Natural killer cell (primary cell): Measurements from ENCODE around the gene CPNE9. TPM values are rescaled to one million over a fixed set of nuclear protein-coding genes. Genes with fewer than 3 reads are reported as not detected.

Experiments used
- ATAC-seq, 3 donors: fragments of 150-1000 bp in 2 of 3; fragments of 200-7000 bp in 1 of 3; cut with Tn5 transposase; 1 replicate in 1 of 3; 2 replicates in 2 of 3; pipeline ENCODE4 v1.10.0; 2021; ENCODE audit warnings: mild to moderate bottlenecking in 2 of 3, moderate library complexity in 2 of 3
- DNase-seq, 2 donors: peaks; one replicate each; pipeline versions ENCODE4 v3.0.0 to v3.0.0-alpha.2; 2013 to 2021; ENCODE audit warnings: mixed read lengths in 1 of 2
- H3K27ac ChIP-seq: one replicate; pipeline ENCODE4 v1.5.1; 2013; ENCODE audit warnings: mild to moderate bottlenecking, low read length
- H3K27me3 ChIP-seq: one replicate; pipeline ENCODE4 v1.6.1; 2013; ENCODE audit warnings: low read length; ENCODE audit not compliant: control insufficient read depth, insufficient read depth
- H3K36me3 ChIP-seq: one replicate; pipeline ENCODE4 v1.6.1; 2013; ENCODE audit warnings: low read length; ENCODE audit not compliant: control insufficient read depth, insufficient read depth
- H3K4me1 ChIP-seq: one replicate; pipeline ENCODE4 v1.6.1; 2013; ENCODE audit warnings: low read length; ENCODE audit not compliant: control insufficient read depth, insufficient read depth
- H3K4me3 ChIP-seq: one replicate; pipeline ENCODE4 v1.5.1; 2013; ENCODE audit warnings: low read length
- H3K9me3 ChIP-seq: one replicate; pipeline ENCODE4 v1.6.1; 2013; ENCODE audit warnings: low read length; ENCODE audit not compliant: control insufficient read depth, insufficient read depth
- H3K27ac Mint-ChIP-seq, 2 donors: one replicate each; pipeline ENCODE4 v1.8.0; 2022; ENCODE audit warnings: mild to moderate bottlenecking in 2 of 2, mixed read lengths in 2 of 2, moderate library complexity in 1 of 2
- H3K27me3 Mint-ChIP-seq, 2 donors: one replicate each; pipeline ENCODE4 v1.8.0; 2022; ENCODE audit warnings: low read depth in 2 of 2, mixed read lengths in 2 of 2
- H3K36me3 Mint-ChIP-seq: one replicate; pipeline ENCODE4 v1.8.0; 2022; ENCODE audit warnings: mixed read lengths
- H3K4me1 Mint-ChIP-seq, 2 donors: one replicate each; pipeline ENCODE4 v1.8.0; 2022; ENCODE audit warnings: mixed read lengths in 2 of 2
- H3K4me3 Mint-ChIP-seq: one replicate; pipeline ENCODE4 v1.8.0; 2022; ENCODE audit warnings: mild to moderate bottlenecking, moderate library complexity, mixed read lengths
- H3K9me3 Mint-ChIP-seq, 2 donors: one replicate each; pipeline ENCODE4 v1.8.0; 2022; ENCODE audit warnings: mixed read lengths in 2 of 2
- whole genome bisulfite sequencing: methylation state at CpG from one replicate; pipeline ENCODE4 v1.1.7; 2013; ENCODE audit warnings: missing lambda C conversion rate; ENCODE audit not compliant: insufficient coverage; 5-methylcytosine and 5-hydroxymethylcytosine counted together
- intact Hi-C: fragments of 100-400 bp; cut with micrococcal nuclease; formaldehyde crosslinking; loops from one replicate; pipeline ENCODE4 v1.14.2; 2022
- total RNA-seq, 4 donors: library from RNA; stranded (reverse); fragments of 120-200 nt in 1 of 4; gene quantifications; one replicate each; pipeline versions ENCODE4 v1.2.3 to v1.2.4, GENCODE V29; 2013 to 2022
- TF ChIP-seq, protein P1 (sequence below): fragments of 200-600 bp; IDR thresholded peaks from one replicate; pipeline ENCODE4 v1.8.0; 2022; ENCODE audit warnings: antibody characterized with exemption

CPNE9 gene
- total RNA-seq, 3 donors from 2014 or later (not counting 1 experiment from before 2014, with no cell fraction given): 0.43 to 0.49 TPM; not detected in 1

- no peak overlapping the region for H3K4me3 Mint-ChIP-seq
Observed at GRCh38 chr3:9745521-9745920, 41.9 kb downstream of the CPNE9 start.

DNA sequence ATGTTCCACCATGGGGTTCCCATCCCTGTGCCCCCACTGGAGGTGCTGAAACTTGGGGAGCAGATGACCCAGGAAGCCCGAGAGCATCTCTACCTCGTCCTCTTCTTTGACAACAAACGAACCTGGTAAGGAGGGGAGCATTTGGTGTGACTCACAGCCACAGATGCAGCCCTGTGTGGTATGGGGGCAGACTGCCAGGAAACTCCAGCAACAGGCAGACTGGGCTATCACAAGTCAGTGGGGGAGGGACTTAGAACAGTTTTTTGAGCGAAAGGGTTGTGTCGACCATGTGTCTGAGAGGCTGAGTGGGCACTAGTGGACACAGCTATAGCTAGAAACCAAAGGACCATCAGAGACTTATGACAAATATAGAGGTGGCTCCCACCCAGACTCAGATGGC, 42.7 kb downstream of the CPNE9 start:
- peaks cover 21% of the 10 kb centered on the region for H3K4me1 ChIP-seq
- peaks cover 68% of the 10 kb centered on the region for H3K36me3 ChIP-seq
- Mint-ChIP-seq H3K27me3 (no peaks in the 10 kb centered on the region), H3K9me3 (no peaks in the 10 kb centered on the region), H3K27ac (no peak overlapping the region), H3K4me3 (no peak overlapping the region), H3K4me1 (peaks cover 24 to 26% of the 10 kb centered on the region in 2 donors), H3K36me3 (no peaks in the 10 kb centered on the region)
- intact Hi-C loops: no loop called here
- 79% methylated on average over 5 of the region's 5 CpGs for WGBS
- no peaks in the 10 kb centered on the region for H3K27me3 ChIP-seq
- H3K9me3 ChIP-seq: no peaks in the 10 kb centered on the region
- no peak overlapping the region for H3K4me3 ChIP-seq
- TF ChIP-seq, protein P1, sequence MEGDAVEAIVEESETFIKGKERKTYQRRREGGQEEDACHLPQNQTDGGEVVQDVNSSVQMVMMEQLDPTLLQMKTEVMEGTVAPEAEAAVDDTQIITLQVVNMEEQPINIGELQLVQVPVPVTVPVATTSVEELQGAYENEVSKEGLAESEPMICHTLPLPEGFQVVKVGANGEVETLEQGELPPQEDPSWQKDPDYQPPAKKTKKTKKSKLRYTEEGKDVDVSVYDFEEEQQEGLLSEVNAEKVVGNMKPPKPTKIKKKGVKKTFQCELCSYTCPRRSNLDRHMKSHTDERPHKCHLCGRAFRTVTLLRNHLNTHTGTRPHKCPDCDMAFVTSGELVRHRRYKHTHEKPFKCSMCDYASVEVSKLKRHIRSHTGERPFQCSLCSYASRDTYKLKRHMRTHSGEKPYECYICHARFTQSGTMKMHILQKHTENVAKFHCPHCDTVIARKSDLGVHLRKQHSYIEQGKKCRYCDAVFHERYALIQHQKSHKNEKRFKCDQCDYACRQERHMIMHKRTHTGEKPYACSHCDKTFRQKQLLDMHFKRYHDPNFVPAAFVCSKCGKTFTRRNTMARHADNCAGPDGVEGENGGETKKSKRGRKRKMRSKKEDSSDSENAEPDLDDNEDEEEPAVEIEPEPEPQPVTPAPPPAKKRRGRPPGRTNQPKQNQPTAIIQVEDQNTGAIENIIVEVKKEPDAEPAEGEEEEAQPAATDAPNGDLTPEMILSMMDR: no peak
- DNase-seq: no peak
- H3K27ac ChIP-seq: no peak overlapping the region
- ATAC-seq: no peak

More at GRCh38 chr3:9745521-9745920, 41.9 kb downstream of the CPNE9 start:
- no peaks in the 10 kb centered on the region for H3K9me3 Mint-ChIP-seq
- no peak overlapping the region for H3K27ac Mint-ChIP-seq
- 96% methylated on average over 9 of the region's 12 CpGs for WGBS
- no peaks in the 10 kb centered on the region for H3K36me3 Mint-ChIP-seq
- Histone ChIP-seq H3K4me3 (no peak overlapping the region), H3K27ac (no peak overlapping the region), H3K27me3 (no peaks in the 10 kb centered on the region), H3K36me3 (peaks cover 76% of the 10 kb centered on the region), H3K9me3 (no peaks in the 10 kb centered on the region), H3K4me1 (peaks cover 13% of the 10 kb centered on the region)
- no peaks in the 10 kb centered on the region for H3K27me3 Mint-ChIP-seq
- DNase-seq (no peak), ATAC-seq (no peak)
- TF ChIP-seq, protein P1: no peak
- intact Hi-C loops: no loop called here
- H3K4me1 Mint-ChIP-seq: peaks cover 17 to 18% of the 10 kb centered on the region in 2 donors

DNA sequence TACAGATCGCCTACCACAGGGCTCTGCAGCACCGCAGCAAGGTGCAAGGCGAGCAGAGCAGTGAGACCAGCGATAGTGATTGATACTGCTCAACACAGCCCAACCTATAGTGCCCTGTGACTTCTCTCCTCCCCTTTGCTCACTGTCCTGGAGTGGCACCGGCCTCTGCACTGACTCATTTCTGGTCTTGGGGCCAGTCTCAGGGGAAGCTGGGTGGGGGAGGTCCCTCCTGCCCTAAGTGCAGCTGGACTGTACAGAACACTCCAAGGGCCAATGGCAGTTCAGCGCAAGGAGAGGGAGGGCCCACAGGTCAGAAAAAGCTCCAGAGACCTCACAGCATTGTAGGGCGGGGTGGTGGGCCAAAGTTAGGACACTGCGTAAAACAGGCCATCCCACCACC, 43.6 kb downstream of the CPNE9 start:
- TF ChIP-seq, protein P1: no peak
- peaks cover 32 to 35% of the 10 kb centered on the region in 2 donors for H3K4me1 Mint-ChIP-seq
- Histone ChIP-seq H3K4me3 (no peak overlapping the region), H3K27me3 (no peaks in the 10 kb centered on the region), H3K36me3 (peaks cover 68% of the 10 kb centered on the region), H3K27ac (no peak overlapping the region), H3K9me3 (no peaks in the 10 kb centered on the region), H3K4me1 (peaks cover 30% of the 10 kb centered on the region)
- DNase-seq (no peak), ATAC-seq (no peak)
- H3K27me3 Mint-ChIP-seq: no peaks in the 10 kb centered on the region
- no peak overlapping the region for H3K4me3 Mint-ChIP-seq
- H3K36me3 Mint-ChIP-seq: no peaks in the 10 kb centered on the region
- WGBS: 95% methylated on average over 8 of the region's 8 CpGs
- intact Hi-C loops: no loop called here
- no peak overlapping the region for H3K27ac Mint-ChIP-seq
- no peaks in the 10 kb centered on the region for H3K9me3 Mint-ChIP-seq

DNA sequence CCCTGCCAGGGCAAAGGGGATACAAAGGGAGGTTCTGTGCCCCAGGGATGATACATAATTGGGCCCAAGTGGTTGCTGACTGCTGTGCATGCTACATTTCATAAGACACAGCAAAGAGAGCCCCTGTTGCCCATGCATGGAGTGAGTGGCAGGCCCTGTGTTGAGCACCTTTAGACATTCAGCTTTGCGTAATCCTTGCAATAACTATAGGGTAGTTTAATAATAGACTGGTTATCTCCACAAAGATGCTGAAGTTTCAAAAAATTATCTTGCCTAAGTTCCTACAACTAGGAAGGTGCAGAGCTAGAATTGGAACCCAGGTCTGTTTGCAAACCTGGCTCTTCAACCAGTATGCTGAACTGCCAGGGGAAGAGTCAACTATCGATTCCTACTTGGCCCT, 44.4 kb downstream of the CPNE9 start:
- Mint-ChIP-seq H3K4me3 (no peak overlapping the region), H3K36me3 (no peaks in the 10 kb centered on the region), H3K4me1 (peaks cover 35 to 36% of the 10 kb centered on the region in 2 donors), H3K27ac (no peak overlapping the region), H3K9me3 (no peaks in the 10 kb centered on the region), H3K27me3 (no peaks in the 10 kb centered on the region)
- TF ChIP-seq, protein P1: no peak
- H3K27me3 ChIP-seq: no peaks in the 10 kb centered on the region
- no peak for DNase-seq
- intact Hi-C loops: no loop called here
- H3K4me3 ChIP-seq: no peak overlapping the region
- WGBS: 98% methylated on average over 2 of the region's 2 CpGs
- H3K27ac ChIP-seq: no peak overlapping the region
- no peak for ATAC-seq
- H3K36me3 ChIP-seq: peaks cover 68% of the 10 kb centered on the region
- no peaks in the 10 kb centered on the region for H3K9me3 ChIP-seq
- peaks cover 36% of the 10 kb centered on the region for H3K4me1 ChIP-seq
